Forelimb muscle (tissue), 1 donor: ENCODE measurements around the gene ATRN. TPM values are rescaled to one million over a fixed set of nuclear protein-coding genes. Genes with fewer than 3 reads are reported as not detected.
"Not testable (repeated sequence)": the region's sequence is repeated elsewhere in the genome, so short reads cannot be mapped to it uniquely, and the experiment has no call there.

Source experiments
- DNase-seq: peaks from one replicate; pipeline ENCODE4 v3.0.0-alpha.2; 2013; ENCODE audit warnings: low read depth
- polyA plus RNA-seq: library from polyadenylated mRNA; unstranded; fragments of 120-200 nt; gene quantifications from one replicate; pipeline ENCODE4 v1.2.1, GENCODE V29; 2013; ENCODE audit not compliant: insufficient read length

Gene ATRN
- polyA plus RNA-seq, 1 donor: 21.7 TPM

- no peak for DNase-seq
Observed at GRCh38 chr20:3515379-3516170, 44.8 kb downstream of the ATRN start.

DNA sequence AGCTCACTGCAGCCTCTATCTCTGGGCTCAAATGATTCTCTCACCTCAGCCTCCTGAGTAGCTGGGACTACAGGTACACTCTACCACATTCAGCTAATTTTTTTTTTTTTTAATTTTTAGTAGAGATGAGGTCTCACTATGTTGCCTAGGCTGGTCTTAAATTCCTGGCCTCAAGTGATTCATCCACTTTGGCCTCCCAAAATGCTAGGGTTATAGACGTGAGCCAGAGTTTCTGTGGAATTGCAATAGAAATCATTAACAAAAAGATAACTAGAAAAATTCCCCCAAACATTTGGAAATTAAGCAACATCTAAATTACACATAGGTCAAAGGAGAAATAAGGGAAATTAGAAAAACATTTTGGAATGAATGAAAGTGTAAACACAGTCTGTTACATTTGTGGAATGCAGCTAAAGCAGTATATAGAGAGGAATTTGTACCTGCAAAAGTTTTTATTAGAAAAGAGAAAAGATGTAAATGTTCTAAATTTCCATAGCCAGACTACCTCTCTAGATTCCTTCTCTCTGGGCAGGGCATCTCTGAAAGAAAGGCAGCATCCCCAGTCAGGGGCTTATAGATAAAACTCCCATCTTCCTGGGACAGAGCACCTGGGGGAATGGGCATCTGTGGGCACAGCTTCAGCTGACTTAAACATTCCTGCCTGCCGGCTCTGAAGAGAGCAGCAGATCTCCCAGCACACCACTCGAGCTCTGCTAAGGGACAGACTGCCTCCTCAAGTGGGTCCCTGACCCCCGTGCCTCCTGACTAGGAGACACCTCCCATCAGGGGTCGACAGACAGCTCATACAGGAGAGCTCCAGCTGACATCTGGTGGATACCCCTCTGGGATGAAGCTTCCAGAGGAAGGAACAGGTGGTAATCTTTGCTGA lies 51.3 kb downstream of the ATRN start:
- no peak for DNase-seq

DNA sequence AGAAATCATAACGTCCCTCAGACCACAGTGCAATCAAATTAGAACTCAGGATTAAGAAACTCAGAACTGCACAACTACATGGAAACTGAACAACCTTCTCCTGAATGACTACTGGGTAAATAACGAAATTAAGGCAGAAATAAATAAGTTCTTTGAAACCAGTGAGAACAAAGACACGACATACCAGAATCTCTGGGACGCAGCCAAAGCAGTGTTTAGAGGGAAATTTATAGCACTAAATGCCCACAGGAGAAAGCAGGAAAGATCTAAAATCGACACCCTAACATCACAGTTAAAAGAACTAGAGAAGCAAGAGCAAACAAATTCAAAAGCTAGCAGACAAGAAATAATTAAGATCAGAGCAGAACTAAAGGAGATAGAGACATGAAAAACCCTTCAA lies 53.9 kb downstream of the ATRN start:
- DNase-seq: not testable (repeated sequence)

DNA sequence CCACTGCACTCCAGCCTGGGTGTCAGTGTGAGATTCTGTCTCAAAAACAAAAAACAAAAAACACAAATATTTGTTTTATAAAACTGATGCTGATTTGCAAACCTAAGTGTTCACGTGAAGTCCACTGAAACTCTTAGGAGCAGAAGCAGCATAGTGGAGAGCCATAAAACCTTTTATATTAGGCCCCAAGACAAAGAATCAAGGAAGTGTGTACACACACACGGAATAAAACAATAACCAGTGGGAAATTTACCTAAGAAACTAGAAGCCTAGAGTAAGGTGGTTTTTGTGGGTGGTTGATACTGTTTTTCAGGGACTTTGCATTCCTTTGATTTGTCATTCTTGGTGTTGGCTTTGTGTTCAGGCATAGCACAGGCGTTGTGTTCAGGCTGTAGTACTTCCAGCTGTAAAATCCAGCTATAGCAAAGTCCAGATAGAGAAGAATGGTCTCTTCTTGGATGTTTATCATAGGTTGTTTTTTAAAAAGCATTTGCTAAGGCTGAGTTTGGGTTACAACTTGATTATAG lies 61.3 kb downstream of the ATRN start:
- DNase-seq: no peak

DNA sequence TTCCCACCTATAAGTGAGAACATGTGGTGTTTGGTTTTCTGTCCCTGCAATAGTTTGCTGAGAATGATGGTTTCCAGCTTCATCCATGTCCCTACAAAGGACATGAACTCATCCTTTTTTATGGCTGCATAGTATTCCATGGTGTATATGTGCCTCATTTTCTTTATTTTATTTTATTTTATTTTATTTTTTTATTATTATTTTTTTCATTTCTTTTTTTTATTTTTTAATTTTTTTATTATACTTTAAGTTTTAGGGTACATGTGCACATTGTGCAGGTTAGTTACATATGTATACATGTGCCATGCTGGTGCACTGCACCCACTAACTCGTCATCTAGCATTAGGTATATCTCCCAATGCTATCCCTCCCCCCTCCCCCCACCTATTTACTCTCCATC lies 66.9 kb downstream of the ATRN start:
- not testable (repeated sequence) for DNase-seq

GRCh38 chr20:3539311-3540107 lies 68.7 kb downstream of the ATRN start:
- no peak for DNase-seq

GRCh38 chr20:3541887-3542721 lies 71.3 kb downstream of the ATRN start:
- no peak for DNase-seq

DNA sequence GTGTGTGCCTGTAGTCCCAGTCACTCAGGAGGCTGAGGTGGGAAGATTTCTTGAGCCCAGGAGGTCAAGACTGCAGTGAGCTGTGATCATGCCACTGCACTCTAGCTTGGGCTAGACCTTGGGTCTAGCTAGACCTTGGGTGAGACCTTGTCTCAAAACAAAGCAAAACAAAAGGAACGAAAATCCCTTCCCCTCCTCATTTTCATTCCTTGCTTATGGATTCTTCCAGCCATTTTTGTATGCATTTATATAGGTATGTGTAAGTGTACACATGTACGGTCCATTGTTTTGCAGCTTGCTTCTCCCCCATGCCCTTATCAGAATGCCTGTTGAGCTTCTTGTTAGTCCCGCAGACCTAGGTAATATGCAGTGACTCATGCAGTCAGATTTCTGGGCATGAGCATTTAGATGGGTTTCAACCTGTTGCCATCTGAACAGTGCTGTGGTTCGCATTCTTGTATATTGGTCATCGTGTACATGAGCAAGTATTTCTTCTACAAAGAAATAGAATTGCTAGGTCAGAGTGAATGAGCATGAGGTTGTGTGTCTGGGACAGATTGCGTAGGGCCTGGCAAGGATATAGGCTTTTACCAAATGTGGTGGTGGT lies 73.2 kb downstream of the ATRN start:
- no peak for DNase-seq

DNA sequence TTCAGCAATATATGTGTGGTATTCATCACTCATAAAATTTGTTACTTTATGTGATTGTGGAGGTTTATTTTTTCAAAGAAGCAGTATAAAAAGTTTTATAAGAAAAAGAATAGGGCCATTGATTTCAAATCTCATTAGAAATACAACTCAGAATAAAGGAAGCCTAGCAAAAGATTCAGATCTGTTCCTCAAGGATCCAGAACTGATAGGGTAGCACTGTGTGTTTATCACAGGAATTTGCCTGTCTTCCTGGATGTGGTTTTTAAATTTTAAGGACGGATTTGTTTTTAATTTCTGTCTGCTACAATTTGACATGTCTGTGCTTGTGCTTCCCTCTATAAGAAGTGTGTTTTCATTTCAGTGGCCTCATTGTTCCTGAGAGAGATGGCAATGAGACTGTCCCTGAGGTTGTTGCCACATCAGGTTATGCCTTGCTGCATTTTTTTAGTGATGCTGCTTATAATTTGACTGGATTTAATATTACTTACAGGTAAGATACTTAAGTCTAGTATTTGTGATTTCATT lies 74.6 kb downstream of the ATRN start:
- no peak for DNase-seq

- DNase-seq: no peak
Observed at GRCh38 chr20:3547906-3548305, 77.1 kb downstream of the ATRN start.

DNA sequence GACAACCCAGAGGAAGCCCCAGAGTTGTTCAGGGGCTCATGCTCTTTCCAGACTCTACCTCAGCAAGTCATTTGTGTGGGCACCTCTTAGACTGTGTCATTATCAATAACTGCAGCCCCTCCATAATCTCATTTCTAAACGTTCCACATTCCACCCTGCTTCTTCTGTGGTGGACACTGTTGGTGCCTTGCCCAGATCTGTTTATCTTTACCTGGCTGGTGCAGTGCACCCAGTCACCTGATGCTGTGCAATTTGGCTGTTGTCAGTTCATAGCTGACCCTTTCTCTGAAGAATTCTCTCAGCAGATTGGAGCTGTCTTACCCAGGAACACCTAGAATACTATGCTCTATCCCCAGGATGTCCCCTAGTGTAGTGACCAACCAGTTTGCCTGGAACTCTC lies 80.0 kb downstream of the ATRN start:
- DNase-seq: no peak

DNA sequence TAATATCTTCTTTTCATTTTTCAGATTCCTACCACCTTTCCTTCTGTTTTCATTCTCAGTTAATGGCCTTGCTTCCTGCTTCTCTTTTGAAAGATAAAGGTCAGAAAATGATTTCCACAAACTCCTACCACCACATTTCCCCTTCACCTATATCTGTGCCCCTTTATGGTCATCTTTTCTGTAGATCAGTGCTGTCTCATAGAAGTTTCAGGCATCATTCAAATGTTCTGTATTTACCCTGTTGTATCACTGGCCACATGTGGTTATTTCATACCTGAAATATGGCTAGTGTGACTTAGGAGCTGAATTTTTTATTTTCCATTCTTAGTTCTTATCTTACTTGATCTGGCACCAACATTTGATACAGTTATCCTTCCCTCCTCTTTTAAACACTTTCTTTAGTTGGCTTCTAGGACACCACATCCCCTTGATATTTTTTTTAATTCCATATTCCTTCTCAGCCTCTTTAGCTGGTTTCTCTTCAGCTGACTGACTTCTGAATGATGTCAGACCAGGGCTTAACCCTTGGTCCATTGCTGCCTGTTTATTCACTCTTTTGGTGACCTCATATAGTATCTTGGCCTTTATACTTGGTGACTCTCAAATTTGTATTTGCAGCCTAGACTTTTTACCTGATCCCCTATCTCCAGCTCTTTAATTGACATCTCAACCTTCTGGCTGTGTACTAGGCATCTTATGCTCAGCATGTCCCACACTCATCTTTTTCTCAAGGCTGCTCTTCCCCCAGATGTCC lies 81.0 kb downstream of the ATRN start:
- DNase-seq: no peak

DNA sequence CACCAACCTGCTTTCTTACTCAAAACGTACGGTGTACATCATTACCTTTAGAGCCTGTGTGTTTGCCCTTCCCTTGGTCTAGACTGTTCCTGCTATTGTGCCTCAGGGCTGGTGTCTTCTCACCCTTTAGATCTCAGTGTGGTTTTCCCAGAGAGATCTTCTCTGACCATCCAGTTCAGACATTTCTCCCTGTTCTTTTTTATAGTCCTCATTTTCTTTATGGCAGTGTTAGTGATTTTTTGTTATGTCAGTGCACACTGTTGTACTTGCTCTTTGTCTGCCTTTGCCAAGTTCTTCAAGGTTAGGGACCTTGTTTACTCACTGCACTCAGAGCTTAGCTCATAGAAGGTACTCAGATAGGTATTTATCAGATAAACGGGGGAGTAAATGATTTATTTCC lies 82.8 kb downstream of the ATRN start:
- no peak for DNase-seq

DNA sequence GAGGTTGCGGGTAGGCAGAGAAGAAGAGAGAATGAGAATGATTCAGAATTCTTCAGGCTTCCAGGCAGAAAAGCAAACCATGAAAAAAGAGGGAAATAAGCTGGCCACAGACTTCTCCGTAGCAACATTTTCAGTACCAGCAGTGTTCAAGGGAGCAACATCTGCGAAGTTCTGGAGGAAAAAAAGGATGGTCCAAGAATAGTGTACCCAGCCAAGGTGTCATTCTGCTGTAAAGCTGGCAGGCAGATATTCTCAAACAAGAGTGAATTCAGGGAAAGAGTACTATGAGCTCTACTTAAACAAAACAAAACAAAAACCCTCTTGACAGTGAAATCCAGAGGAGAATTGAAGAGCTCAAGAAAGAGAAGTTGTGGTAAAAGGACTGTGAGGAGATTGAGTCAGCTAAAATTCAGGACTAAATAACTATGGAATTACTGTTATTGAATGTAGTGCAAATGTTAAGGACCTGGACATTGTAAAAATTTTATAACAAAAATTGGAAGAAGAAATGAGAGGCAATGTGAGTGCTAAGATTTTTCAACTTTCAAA lies 86.5 kb downstream of the ATRN start:
- no peak for DNase-seq

GRCh38 chr20:3559231-3559630 lies 88.4 kb downstream of the ATRN start:
- DNase-seq: no peak

GRCh38 chr20:3559637-3560036 lies 88.8 kb downstream of the ATRN start:
- DNase-seq: no peak

DNA sequence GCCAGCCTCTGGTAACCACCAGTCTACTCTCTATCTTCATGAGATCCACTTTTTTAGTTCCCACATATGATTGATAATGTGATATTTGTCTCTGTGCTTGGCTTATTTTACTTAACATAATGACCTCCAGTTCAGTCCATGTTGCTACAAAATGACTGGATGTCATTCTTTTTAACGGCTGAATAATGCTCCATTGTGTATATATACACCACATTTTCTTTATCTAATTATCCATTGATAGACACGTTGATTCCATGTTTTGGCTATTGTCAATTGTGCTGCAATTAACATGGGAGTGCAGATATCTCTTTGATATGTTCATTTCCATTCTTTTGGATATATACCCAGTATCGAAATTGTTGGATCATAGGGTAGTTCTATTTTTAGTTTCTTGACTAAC lies 89.3 kb downstream of the ATRN start:
- DNase-seq: no peak

DNA sequence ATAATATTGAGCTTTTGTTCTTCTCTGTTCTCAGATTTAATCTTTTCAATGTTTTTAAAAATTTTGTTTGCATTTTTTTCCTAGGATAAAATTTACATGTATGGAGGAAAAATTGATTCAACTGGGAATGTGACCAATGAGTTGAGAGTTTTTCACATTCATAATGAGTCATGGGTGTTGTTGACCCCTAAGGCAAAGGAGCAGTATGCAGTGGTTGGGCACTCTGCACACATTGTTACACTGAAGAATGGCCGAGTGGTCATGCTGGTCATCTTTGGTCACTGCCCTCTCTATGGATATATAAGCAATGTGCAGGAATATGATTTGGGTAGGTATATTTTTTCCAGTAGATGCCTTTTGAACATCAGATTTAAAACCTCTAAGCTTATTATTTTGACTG lies 89.8 kb downstream of the ATRN start:
- no peak for DNase-seq

GRCh38 chr20:3563133-3563532 lies 92.3 kb downstream of the ATRN start:
- no peak for DNase-seq
